AG09319 (cell line): ENCODE results near the gene IL12A.

Source experiments
- DNase-seq: peaks from one replicate; pipeline ENCODE4 v3.0.0-alpha.2; 2010; ENCODE audit warnings: low read depth; ENCODE audit errors: extremely low read depth
- TF ChIP-seq, protein P1 (sequence below): IDR thresholded peaks from 2 replicates; pipeline ENCODE4 v1.5.1; 2011; ENCODE audit warnings: low read depth, mild to moderate bottlenecking, inconsistent platforms, low read length, moderate library complexity

Gene IL12A

GRCh38 chr3:159977295-159977694, 11.3 kb upstream of the IL12A start:
- DNase-seq = no peak
- TF ChIP-seq, protein P1, sequence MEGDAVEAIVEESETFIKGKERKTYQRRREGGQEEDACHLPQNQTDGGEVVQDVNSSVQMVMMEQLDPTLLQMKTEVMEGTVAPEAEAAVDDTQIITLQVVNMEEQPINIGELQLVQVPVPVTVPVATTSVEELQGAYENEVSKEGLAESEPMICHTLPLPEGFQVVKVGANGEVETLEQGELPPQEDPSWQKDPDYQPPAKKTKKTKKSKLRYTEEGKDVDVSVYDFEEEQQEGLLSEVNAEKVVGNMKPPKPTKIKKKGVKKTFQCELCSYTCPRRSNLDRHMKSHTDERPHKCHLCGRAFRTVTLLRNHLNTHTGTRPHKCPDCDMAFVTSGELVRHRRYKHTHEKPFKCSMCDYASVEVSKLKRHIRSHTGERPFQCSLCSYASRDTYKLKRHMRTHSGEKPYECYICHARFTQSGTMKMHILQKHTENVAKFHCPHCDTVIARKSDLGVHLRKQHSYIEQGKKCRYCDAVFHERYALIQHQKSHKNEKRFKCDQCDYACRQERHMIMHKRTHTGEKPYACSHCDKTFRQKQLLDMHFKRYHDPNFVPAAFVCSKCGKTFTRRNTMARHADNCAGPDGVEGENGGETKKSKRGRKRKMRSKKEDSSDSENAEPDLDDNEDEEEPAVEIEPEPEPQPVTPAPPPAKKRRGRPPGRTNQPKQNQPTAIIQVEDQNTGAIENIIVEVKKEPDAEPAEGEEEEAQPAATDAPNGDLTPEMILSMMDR = no peak

DNA sequence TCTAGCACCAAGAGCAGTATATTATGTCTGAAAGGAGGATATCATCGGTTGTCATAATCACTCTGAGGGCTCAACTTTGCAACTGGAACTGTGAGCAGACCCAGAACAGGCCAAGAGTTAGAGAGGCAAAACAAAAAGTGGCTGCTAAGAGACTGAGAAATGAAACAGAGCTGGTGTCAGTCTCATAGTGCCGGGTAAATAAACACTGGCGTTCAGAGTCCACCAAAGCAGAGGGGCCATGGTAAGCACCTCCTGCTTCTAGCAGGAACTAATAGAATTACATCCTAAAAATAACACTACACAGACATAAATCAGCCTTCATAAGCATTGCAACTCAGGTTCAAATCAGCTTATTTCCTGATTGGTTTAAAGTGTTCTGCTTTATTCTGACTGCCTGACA, 10.3 kb upstream of the IL12A start:
- DNase-seq = no peak
- TF ChIP-seq, protein P1 = no peak

- TF ChIP-seq, protein P1 = no peak
- DNase-seq = no peak
Measured at GRCh38 chr3:159978918-159979703, 9.5 kb upstream of the IL12A start.

- TF ChIP-seq, protein P1 = no peak
- no peak for DNase-seq
Measured at GRCh38 chr3:159982442-159982974, 6.1 kb upstream of the IL12A start.

GRCh38 chr3:159987291-159987711, 1.3 kb upstream of the IL12A start:
- TF ChIP-seq, protein P1 = no peak; the same call in 1 of the 2 replicates
- DNase-seq = no peak

DNA sequence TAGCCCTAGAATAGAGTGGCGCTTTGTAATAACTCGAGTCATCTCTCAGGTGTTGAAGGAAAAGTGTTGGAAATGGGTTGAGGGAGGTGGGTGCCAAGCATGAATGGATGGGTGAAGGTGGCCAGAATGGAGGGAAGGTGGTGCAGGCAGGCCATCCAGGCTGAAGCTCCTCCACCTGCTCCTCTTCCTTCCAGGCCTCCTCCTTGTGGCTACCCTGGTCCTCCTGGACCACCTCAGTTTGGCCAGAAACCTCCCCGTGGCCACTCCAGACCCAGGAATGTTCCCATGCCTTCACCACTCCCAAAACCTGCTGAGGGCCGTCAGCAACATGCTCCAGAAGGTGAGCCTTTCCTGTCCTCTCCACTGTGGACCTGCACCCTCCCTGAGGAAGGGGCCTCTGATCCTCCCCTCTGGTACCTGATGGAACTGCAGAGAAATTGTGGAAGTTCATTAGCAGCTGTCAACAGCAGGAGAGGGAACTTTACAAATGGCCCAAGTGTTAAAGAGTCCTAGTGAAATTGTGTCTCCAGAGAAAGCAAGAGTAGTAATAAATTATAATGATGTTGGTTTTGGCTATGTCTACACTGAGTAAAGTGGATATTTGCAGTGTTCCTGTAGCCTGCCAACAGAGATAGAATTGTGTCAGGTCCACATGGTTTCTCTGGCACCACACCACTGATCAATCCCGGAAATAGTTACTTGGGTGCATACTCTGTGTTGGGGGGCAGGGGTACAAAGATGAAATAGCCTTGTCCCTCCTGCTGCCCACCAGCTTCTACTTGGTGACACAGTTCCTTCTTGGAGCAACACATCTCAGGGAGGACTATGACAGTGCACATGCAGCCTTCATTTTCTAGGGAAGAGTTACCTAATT, 1.6 kb downstream of the IL12A start:
- TF ChIP-seq, protein P1 = no peak
- DNase-seq = no peak
